GM21390 (cell line): ENCODE measurements around the gene GRID1.

Experiments used
- ATAC-seq: cut with Tn5 transposase; IDR thresholded peaks from one replicate; pipeline ENCODE4 v1.9.1; 2021; ENCODE audit not compliant: unreplicated experiment

GRID1 gene

DNA sequence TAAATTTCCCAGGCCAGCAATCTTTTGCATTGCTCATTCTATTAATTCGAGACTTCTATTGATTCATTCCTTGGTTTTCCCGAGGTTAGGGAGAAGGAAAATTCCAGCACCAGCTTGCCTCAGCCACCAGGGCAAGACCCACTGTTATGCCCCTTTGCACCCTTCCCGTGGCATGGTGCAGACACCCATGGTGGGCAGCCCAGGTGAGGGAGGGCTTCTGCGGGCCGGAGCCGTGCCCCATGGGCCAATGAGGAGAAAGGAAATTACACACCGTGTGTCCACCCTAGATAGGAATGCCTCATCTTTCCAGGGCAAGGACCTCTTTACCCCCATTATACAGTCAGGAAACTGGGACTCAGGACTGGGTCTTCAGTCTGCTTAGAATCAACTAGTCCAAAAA is 4.5 kb upstream of the GRID1 start:
- ATAC-seq: no peak

DNA sequence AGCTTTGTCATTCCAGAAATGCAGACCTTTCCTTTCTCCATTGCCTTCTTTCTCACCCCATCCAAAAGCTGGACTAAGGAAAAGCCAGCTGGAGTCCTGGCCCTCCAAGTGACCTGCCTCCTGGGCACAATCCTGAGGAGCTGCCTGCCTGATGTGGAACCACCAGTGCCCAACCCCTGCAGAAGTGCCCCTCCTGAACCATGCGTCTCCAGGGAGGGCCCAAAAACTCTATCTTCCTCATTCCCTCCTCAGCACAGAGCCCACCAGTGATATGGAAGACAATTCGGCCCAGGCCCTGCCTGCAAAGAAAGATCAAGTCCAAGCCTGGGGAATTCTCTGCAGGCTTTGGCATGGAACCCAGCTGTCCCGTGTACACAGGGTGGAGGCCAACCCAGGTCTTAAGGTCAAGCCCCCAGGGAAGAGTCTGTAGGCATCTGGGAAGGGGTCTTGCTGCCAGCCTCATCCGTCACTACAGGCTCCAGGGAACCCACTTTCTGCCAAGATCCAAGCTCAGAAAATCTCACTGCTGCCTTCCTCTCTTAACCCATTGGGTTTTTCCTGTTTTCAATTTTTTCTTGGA is 3.5 kb upstream of the GRID1 start:
- ATAC-seq: no peak

DNA sequence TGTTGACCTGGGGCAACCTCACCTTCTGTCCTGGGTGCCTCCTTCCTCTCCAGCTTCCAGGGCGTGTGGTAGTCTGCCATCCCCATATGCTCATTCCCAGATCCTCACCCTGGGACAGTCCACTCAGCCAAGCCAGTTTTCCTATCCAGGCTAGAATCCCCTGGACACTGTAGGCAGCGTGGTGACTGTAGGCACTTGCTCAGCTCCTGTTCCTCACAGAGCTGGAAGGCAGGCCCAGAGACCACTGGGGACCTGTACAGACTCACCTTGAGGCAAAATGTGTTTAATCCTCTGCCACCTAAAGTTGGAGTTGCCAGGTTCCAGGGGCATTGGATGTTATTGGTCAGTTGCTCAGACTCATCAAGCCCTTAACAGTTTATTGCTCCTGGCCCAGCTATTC is 2.4 kb upstream of the GRID1 start:
- no peak for ATAC-seq

DNA sequence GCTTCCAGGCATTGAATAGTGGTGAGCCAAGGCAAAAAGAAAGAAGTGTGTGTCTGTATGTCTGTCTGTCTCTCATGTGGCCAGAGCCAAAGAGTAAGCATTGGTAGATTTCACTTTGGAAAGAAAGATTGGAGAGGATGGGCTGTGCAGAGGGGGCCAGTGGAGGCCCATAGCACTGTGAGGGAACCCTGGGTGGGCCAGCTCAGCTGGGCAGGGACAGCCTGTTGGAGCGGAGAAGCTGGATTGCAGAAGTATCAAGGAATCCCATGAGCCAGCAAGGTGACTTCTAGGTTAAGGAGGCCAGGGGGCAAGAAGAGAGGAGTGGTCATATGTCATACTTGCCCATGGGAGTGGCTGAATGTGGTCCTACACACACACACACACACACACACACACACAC is 1.5 kb upstream of the GRID1 start:
- no peak for ATAC-seq

- ATAC-seq: no peak
Measured at GRCh38 chr10:86367152-86367951, 757 bp upstream of the GRID1 start.

DNA sequence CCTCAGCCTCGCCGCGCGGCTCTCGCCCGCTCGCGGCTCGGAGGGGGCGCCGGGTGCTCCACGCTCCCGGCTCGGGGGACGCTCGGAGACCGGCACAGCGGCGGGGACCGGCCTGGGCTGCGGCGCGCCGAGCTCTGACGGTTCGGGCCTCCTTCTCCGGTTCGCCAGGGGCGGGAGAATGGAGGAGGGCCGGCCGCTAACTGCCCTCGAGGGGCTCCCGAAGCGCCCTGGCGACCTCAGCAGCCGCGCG is 232 bp upstream of the GRID1 start:
- no peak for ATAC-seq

- no peak for ATAC-seq
Measured at GRCh38 chr10:86365346-86366032, 1.1 kb downstream of the GRID1 start.

DNA sequence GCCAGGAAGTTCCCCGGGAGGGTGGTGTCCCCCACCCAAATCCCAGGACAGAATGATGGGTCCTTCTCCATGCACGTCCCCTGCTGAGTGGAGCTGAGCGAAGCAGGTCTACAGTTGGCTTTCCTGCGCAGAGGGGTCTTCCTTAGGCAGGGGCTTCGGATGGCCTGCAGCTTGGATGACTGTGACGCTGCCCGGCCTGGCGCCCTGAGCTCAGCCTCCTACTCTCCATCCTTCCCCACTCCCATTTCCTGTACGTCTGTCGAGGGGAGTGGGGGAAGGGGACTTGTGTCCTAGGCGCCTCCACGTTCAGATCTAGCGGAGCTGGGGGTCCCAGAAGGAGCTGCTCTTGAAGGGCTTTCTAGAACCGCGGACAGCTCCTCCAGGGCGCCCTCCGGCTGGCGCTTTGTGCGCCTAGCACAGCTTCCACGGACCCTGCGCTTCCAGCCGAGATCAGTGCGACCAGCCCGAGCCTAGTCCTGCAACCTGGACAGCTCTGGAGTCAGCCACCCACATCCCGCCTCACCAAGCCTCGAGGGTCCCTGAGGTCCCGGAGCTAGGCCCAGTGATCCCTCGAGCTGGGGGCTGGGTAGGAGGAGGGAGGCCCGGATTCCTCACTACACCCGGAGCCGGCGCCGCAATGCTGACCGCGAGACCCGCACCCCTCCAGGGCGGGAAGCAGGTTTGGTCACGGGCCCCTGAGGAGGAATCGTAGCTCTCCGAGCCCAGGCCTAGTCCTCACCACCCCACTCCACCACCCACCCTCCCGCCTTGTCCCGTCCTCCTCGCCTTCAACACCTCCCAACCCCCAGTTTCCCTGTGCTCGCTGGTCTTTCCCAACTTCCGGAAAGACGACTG is 1.9 kb downstream of the GRID1 start:
- no peak for ATAC-seq

- no peak for ATAC-seq
Measured at GRCh38 chr10:86363833-86364490, 2.6 kb downstream of the GRID1 start.

- no peak for ATAC-seq
Measured at GRCh38 chr10:86363184-86363832, 3.3 kb downstream of the GRID1 start.

DNA sequence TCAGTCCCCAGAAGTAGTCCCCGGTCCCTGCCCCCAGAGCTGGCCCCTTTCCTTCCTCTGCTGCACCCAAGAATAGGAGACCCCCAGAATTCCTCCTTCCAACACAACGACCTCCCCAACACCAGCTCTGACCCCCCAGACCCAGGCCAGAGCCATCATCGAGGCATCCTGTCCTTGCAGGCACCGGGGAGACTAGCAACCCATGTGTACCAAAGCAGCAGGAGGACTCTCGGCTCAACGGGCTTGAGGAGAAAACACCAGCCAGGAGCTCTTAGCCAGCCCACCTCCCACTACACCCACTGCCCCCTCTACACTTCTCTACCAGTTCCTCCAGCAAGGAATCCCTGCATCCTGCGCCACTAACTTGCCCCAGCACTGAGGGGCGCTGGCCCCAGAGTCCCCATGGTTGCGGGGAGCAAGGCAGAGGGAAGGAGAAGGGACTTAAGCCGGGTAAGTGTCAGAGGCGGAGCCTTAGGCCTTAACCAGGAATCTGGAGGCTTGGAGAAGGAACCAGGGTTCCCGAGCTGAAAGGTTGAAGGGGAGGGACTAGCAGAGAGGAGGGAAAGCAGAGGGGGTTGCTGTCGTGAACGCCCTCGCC is 3.9 kb downstream of the GRID1 start:
- no peak for ATAC-seq

- ATAC-seq: no peak
Measured at GRCh38 chr10:86362129-86362527, 4.5 kb downstream of the GRID1 start.

GRCh38 chr10:86361156-86362128 is 5.2 kb downstream of the GRID1 start:
- ATAC-seq: no peak

DNA sequence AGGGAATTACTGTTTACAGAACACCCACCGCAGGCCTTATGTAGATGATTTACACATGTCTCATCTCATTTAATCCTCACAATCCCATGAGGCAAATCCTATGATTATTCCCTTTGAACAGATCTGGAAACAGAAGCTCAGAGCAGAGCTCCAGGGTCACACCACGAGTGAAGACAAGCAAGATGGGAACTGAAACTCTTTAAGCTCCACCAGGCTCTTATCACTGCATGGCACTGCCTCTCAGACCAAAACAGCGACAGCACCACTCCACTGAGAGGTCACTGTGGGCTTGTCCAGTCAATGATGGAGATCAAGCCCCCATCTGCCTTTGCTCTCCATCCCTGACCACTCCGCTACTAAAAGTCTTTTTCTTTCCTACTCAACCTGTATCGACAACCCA is 5.9 kb downstream of the GRID1 start:
- ATAC-seq: no peak

- ATAC-seq: no peak
Measured at GRCh38 chr10:86359954-86360353, 6.6 kb downstream of the GRID1 start.

GRCh38 chr10:86359111-86359510 is 7.5 kb downstream of the GRID1 start:
- ATAC-seq: no peak

- ATAC-seq: no peak
Measured at GRCh38 chr10:86357676-86358075, 8.9 kb downstream of the GRID1 start.

- ATAC-seq: no peak
Measured at GRCh38 chr10:86357041-86357440, 9.6 kb downstream of the GRID1 start.

DNA sequence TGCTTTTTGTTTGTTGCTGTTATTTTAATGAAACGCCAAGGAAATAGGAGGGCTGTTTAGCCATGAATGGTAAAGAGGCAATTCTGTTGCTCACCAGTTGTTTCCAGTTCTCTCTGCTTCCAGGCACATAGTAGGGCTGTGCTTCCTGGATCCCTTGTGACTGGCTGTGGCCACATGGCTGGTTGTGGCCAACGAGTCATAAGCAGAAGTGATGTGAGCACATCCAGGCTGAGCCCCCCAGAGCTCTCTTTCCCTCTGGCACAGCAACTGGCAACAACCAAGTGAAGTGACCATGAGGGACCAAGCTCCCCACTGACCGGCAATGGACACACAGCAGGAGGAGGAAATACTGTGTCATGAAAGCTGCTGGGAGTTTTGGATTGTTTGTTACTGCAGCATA is 10.3 kb downstream of the GRID1 start:
- no peak for ATAC-seq
